ENCODE measurements around the gene EYS. TPM values are rescaled to one million over a fixed set of nuclear protein-coding genes. Genes with fewer than 3 reads are reported as not detected.
A peak's percentile ranks its signal among the peaks of the same experiment; 100 is the strongest.

The EYS gene
- total and polyA plus RNA-seq, 2 of the 13 experiments (the other 11 are each of a cell fraction or from before 2014, with no cell fraction given), result 0.04 to 0.07 TPM

DNA sequence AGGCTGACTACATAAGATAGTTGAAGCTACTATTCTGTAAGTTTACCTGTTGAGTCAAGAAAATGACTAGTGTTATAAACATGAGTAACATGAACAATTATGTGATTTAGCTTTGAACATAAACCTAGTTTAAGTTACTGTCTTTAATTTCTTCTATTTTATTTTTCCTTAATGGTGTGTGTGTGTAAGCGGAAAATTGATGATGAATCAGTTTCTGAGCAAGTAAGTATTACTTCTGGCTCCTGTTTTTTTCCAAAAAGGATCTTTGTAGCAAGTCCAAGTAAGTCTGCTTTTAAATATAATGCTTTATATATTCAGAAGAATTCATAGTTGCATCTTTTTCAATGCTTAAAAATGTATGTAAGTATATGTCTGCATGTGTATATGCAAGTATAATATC is 786.8 kb downstream of the EYS start:
- Histone ChIP-seq H3K79me2 (ENCODE audit: insufficient read depth, low read length) (no peaks in the 10 kb centered on the region), H3K9ac (ENCODE audit: insufficient read depth, low read depth, low read length) (no peak overlapping the region), H3K4me3 (replicated peaks in 1 of 3; ENCODE audit: insufficient read depth in 1 of 3, low read depth in 2 of 3, low read length in 3 of 3) (no peak overlapping the region), H4K20me1 (ENCODE audit: insufficient read depth, low read length) (no peaks in the 10 kb centered on the region), H3K4me2 (ENCODE audit: low read depth, low read length) (no peak overlapping the region), H3K36me3 (replicated peaks in 1 of 2; ENCODE audit: control insufficient read depth in 1 of 2, insufficient read depth in 2 of 2, low read length in 2 of 2) (no peaks in the 10 kb centered on the region), H3K27me3 (ENCODE audit: control insufficient read depth in 1 of 2, insufficient read depth in 2 of 2, low read length in 2 of 2) (no peaks in the 10 kb centered on the region), H3K9me3 (ENCODE audit: low read length) (no peaks in the 10 kb centered on the region), H3K4me1 (ENCODE audit: insufficient read depth, low read length) (no peaks in the 10 kb centered on the region), H2AFZ (ENCODE audit: low read length) (no peak overlapping the region), H3K27ac (ENCODE audit: extremely low read length, insufficient read depth, low read length) (no peak overlapping the region)
- TF ChIP-seq, protein P1, sequence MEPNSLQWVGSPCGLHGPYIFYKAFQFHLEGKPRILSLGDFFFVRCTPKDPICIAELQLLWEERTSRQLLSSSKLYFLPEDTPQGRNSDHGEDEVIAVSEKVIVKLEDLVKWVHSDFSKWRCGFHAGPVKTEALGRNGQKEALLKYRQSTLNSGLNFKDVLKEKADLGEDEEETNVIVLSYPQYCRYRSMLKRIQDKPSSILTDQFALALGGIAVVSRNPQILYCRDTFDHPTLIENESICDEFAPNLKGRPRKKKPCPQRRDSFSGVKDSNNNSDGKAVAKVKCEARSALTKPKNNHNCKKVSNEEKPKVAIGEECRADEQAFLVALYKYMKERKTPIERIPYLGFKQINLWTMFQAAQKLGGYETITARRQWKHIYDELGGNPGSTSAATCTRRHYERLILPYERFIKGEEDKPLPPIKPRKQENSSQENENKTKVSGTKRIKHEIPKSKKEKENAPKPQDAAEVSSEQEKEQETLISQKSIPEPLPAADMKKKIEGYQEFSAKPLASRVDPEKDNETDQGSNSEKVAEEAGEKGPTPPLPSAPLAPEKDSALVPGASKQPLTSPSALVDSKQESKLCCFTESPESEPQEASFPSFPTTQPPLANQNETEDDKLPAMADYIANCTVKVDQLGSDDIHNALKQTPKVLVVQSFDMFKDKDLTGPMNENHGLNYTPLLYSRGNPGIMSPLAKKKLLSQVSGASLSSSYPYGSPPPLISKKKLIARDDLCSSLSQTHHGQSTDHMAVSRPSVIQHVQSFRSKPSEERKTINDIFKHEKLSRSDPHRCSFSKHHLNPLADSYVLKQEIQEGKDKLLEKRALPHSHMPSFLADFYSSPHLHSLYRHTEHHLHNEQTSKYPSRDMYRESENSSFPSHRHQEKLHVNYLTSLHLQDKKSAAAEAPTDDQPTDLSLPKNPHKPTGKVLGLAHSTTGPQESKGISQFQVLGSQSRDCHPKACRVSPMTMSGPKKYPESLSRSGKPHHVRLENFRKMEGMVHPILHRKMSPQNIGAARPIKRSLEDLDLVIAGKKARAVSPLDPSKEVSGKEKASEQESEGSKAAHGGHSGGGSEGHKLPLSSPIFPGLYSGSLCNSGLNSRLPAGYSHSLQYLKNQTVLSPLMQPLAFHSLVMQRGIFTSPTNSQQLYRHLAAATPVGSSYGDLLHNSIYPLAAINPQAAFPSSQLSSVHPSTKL (CRISPR knock-in tag; IDR thresholded peaks at IDR 0.05), result no peak
- TF ChIP-seq MAFF (IDR thresholded peaks at IDR 0.05; ENCODE audit: low read depth, low read length), result peak; percentile 45; the same call in 1 of the 2 replicates
- TF ChIP-seq MAFK (conservative IDR thresholded peaks at IDR 0.05 in 1 of 2, IDR thresholded peaks at IDR 0.05 in 1 of 2; ENCODE audit: low read length in 2 of 2), result peak; percentile 56 to 60
- DNase-seq (ENCODE audit: low spot score) (no peak), FAIRE-seq (peak; percentile 8), ATAC-seq (no peak)
- BruUV-seq (replicated peaks), result no TSS peak
- WGBS (ENCODE audit: low lambda C conversion rate), result 32% methylated on average over 1 of the region's 1 CpG
- in situ Hi-C loops (cut with HindIII; ENCODE audit: extremely low pct_ligation_motif_present, low pct_unique_long_range_greater_than_20kb), result no loop called here
- intact Hi-C loops (cut with micrococcal nuclease; ENCODE audit: unreplicated experiment), result no loop called here
- POLR2A ChIA-PET, result no interaction called here
- CTCF ChIA-PET (ENCODE audit: low intra/inter-chr PET ratio, low total read pairs), result no interaction called here

DNA sequence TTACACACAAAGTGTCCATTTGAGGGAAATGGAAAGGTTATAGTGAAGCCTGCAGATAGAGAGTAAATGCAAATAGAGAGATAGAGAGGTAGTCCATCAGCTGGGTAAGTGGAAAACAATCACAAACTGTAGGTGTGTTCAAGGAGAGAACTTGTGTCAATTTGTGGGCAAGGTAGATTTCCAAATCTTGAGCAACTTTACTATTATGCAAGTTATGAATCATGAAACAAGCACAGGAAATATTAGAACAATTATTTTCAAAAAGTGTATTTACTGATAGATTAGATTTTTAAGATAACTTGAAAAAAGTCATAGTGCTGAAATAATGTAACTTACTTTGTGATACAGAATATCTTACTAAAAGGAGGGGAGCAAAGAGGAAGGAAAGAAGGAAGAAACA is 792.9 kb downstream of the EYS start:
- Histone ChIP-seq H3K27me3 (ENCODE audit: control insufficient read depth in 1 of 2, insufficient read depth in 2 of 2, low read length in 2 of 2) (no peaks in the 10 kb centered on the region), H3K9me3 (ENCODE audit: low read length) (no peaks in the 10 kb centered on the region), H3K4me2 (ENCODE audit: low read depth, low read length) (no peak overlapping the region), H2AFZ (ENCODE audit: low read length) (no peak overlapping the region), H3K9ac (ENCODE audit: insufficient read depth, low read depth, low read length) (no peak overlapping the region), H3K36me3 (replicated peaks in 1 of 2; ENCODE audit: control insufficient read depth in 1 of 2, insufficient read depth in 2 of 2, low read length in 2 of 2) (no peaks in the 10 kb centered on the region), H4K20me1 (ENCODE audit: insufficient read depth, low read length) (no peaks in the 10 kb centered on the region), H3K4me3 (replicated peaks in 1 of 3; ENCODE audit: insufficient read depth in 1 of 3, low read depth in 2 of 3, low read length in 3 of 3) (no peak overlapping the region), H3K4me1 (ENCODE audit: insufficient read depth, low read length) (no peaks in the 10 kb centered on the region), H3K27ac (ENCODE audit: extremely low read length, insufficient read depth, low read length) (no peak overlapping the region), H3K79me2 (ENCODE audit: insufficient read depth, low read length) (no peaks in the 10 kb centered on the region)
- POLR2A ChIA-PET, result no interaction called here
- intact Hi-C loops (cut with micrococcal nuclease; ENCODE audit: unreplicated experiment), result no loop called here
- CTCF ChIA-PET (ENCODE audit: low intra/inter-chr PET ratio, low total read pairs), result no interaction called here
- DNase-seq (ENCODE audit: low spot score) (no peak), ATAC-seq (no peak), FAIRE-seq (no peak)
- TF ChIP-seq ZSCAN20 (CRISPR knock-in tag; IDR thresholded peaks at IDR 0.05; ENCODE audit: borderline replicate concordance) (no peak), NCOA5 (CRISPR knock-in tag; IDR thresholded peaks at IDR 0.05) (no peak), KLF12 (CRISPR knock-in tag; IDR thresholded peaks at IDR 0.05; ENCODE audit: borderline replicate concordance) (no peak), HNRNPH1 (optimal IDR thresholded peaks at IDR 0.05; ENCODE audit: low read depth, low read length) (no peak)
- no TSS peak for BruUV-seq (replicated peaks)
- in situ Hi-C loops (cut with HindIII; ENCODE audit: extremely low pct_ligation_motif_present, low pct_unique_long_range_greater_than_20kb), result no loop called here

Data from HepG2 (cell line).